KG1 (cell line): ENCODE results near the gene CCS.
A peak's percentile ranks its signal among the peaks of the same experiment; 100 is the strongest.
"Not testable (repeated sequence)": the region's sequence is repeated elsewhere in the genome, so short reads cannot be mapped to it uniquely, and the experiment has no call there.

ENCODE experiments used
- DNase-seq: peaks from one replicate; lab custom pipeline; 2025; lab: John Stamatoyannopoulos, UW

The CCS gene

DNA sequence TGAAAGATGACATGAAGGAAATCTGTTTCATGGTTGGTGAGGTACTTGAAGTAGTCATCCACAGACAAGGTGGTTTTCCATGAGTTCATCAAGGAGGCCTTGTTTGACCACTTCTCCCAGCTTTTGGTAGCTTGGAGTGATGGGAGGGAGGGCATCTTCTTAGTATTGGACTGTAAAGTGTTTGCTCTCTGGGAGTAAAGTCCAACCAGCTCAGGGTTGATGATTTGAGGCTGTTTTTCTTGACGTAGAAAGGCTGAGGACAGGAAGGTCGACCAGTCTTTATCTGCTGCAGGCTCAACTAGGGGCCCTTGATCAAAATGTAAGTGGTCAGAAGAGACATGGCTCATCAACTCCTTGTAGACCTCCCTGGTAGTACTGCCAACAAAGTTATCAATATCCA lies 1.8 kb upstream of the CCS start:
- DNase-seq, result no peak

DNA sequence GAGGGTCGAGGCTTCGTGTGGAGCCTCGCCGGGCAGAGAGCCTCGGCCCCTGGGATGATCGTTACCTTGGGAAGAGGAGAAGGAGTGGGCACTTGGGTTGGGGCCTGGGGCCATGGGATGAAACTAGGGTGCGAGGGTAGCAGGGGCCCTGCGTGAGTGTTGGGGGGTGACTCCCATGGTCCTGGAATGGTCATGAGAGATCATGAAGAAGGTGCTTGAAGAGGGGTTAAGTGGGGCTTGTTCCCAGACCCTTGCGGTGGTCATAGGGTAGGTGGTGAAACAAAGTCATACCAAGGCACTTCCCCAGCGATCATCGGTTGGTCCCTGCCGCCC lies 284 bp downstream of the CCS start:
- DNase-seq, result no peak

DNA sequence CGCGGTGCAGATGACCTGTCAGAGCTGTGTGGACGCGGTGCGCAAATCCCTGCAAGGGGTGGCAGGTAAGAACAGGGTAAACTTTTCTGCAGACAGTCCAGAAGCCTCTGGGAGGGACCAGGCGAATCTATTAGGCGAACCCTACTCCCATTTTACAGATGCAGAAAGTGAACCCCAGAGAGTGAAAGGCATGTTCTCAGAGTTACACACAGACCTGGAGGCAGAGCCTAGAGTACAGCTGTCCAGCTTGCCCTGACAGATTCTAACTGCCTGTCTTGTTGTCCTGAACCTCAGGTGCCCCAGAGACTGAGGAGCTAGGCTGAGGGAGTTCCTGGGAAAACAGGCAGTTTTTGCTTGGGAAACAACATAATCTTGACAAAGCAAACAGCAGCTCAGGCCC lies 665 bp downstream of the CCS start:
- DNase-seq, result no peak

DNA sequence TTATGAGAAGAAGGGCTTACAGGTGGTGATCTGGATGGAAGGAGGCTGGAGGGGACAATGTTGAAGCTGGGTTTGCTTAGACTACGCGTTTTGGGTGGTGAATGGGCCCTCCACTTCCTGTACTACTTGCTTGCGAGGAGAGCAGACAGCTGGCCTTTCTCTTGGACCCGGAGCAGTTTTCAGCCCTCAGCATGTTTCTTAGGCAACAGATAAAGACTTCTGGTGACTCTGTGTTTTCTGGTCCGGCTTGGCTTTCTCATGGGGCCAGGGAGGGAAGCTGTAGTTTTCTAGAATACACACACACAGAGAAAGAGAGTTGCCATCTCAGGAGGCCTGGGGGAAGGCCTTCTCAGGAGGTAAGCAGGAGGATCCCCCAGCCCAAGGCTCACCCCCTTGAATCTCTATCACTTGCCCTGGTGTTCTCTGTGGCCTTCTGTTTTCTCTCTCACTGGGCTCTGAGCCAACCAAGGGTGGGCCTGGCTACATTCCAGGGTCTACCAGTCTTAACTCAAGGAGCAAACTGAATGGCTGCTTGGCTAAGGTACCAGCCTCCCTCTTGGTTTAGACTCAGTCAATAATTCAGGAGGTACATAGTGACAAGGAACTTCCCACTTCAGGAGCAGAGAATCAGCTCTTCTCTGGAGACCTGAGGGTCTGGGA lies 2.4 kb downstream of the CCS start:
- no peak for DNase-seq

GRCh38 chr11:66598993-66599392 lies 6.0 kb downstream of the CCS start:
- no peak for DNase-seq

DNA sequence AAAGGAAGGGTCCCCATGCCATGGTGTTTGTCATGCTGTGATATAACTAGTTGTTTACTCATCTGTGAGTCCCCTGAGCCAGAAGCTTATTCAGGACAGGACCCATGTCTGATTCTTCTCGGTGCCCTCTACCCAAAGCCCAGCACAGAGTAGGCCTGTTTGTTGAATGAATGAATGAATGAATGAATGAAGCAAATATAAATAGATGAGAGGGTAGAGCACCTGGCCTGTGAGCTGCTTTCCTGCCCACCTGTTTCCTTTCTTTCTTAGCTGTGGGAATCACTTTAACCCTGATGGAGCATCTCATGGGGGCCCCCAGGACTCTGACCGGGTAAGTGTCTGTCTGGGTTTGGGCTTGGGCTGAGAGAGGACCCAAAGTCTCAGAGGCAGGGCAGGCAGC lies 7.2 kb downstream of the CCS start:
- DNase-seq, result no peak

DNA sequence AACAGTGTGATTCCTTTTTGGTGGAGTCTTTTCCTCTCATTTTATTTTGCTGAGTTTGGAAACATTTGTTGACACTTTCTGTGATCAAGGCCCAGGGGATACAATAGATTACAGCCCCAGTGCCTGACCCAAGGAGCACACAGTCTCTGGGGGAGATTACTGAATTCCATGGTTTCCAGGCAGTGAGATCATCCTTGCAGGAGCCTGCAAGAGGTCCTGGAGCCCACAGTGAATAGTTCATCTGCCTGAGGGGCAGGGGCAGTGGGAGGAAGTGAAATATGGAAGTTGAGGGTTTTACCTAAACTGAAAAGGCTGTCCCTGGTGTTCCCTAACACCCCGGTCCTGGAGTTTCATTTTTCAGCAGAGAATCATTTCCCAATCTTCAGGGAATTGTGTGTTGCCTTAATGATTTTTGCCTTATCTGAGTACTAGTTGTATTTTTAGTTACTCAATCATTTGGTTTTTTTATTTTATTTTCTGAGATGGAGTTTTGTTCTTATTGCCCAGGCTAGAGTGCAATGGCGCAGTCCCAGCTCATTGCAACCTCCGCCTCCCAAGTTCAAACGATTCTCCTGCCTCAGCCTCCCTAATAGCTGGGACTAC lies 7.7 kb downstream of the CCS start:
- no peak for DNase-seq

- DNase-seq, result no peak
Measured at GRCh38 chr11:66603072-66603471, 10.1 kb downstream of the CCS start.

DNA sequence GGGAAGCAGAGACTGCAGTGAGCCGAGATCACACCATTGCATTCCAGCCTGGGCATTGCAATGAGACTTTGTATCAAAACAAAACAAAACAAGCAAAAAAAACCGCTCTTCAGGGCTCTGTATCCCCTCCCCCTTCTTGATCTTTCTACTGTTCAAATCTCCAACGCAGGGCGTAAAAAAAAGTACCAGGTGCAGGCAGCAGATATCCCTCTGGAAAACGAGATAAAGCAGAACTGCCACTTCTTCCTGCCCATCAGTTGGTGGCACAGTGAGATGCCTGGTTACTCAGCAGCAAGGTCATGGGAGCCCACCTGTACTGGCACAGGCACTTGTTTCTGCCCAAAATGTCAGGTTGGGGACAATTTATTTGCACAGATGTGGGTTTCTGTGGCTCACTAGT lies 11.2 kb downstream of the CCS start:
- DNase-seq, result no peak

DNA sequence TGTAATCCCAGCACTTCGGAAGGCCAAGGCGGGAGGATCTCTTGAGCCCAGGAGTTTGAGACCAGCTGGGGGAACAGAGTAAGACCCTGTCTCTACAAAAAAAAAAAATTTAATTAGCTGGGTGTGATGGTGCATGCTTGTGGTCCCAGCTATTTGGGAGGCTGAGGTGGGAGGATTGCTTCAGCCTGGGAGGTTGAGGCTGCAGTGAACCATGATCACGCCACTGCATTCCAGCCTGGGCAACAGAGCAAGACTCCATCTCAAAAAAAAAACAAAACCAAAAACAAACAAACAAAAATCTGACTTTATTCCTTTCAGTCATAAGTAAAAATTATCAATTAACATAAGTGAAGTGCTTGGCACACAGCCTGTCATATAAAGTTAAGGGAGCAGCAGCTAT lies 13.6 kb downstream of the CCS start:
- not testable (repeated sequence) for DNase-seq

GRCh38 chr11:66607126-66607834 lies 14.3 kb downstream of the CCS start:
- DNase-seq, result no peak

DNA sequence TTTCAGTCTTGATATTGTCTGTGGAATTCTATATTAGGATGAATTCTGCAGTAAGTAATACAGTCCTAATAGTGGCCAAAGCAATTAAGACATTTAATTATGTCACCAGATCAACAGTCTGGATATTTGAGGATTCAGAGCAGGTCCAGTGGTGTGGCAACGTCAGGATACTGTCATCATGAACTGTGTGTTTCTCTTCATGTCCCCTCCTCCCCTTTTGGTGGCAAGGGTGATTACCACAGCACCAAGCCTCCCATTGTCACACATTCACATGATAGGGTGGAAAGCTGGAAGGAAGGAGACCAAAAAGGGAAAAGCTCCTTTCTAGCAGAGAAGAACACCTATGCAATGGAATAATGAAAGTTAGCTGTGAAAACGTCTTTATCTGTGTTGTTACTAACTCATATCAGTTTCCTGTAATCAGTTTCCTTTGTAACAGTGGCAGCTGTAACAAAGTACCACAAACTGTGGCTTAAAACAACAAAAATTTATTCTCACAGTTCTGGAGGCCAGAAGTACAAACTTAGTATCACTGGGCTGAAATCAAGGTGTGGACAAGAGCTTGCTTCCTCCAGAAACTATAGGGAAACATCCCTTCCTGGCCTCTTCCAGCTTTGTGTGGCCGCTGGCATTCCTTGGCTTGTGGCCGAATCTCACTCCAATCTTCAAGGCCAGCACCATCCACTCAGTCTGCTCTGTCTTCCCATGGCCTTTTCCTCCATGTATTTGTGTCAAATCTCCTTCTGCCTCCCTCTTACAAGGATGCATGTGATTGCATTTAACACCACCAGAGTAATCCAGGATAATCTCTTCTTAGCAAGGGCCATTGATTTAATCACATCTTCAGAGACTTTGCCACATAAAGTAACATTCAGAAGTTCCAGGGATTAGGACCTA lies 17.0 kb downstream of the CCS start:
- DNase-seq, result no peak

GRCh38 chr11:66612458-66612857 lies 19.5 kb downstream of the CCS start:
- no peak for DNase-seq

DNA sequence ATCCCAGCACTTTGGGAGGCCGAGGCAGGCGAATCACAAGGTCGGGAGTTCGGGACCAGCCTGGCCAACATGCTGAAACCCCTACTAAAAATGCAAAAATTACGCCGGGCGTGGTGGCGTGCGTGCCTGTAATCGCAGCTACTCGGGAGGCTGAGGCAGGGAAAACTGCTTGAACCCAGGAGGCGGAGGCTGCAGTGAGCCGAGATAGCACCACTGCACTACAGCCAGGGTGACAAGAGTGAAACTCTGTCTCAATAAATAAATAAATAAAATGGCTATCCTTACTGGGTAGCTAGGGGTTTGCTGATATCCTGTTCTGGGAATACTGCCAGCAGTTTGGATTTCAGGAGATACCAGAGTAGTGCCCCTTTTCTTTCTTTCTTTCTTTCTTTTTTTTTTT lies 21.1 kb downstream of the CCS start:
- DNase-seq, result no peak

DNA sequence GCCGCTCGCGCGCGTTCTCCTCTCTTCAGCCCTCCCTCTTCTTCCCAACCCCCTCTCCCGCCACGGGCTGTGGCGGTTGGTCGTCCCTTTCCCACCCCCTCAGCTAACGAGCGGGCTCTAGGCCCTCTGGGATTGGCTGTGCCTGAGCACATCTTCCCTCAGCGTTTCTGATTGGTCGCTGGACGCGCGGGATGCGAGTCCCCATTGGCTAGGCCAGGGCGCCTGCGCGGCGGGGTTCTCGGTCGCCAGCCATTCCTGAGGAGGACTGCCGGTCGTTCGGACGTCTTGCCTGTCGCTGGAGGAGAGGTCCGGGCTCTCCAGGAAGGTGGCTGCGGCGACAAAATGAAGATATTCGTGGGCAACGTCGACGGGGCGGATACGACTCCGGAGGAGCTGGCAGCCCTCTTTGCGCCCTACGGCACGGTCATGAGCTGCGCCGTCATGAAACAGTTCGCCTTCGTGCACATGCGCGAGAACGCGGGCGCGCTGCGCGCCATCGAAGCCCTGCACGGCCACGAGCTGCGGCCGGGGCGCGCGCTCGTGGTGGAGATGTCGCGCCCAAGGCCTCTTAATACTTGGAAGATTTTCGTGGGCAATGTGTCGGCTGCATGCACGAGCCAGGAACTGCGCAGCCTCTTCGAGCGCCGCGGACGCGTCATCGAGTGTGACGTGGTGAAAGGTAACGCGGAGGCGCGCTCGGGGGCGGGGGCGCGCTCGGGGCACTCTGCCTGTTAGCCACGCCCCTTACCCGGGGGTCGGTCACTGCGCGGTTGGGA lies 23.6 kb downstream of the CCS start, which contains the start of gene RBM14:
RBM14 (plus strand) TSS at position 252 of the 776 bp plus-strand sequence; CDS start at position 343, 91 bp downstream.
- peak; percentile 99 for DNase-seq

DNA sequence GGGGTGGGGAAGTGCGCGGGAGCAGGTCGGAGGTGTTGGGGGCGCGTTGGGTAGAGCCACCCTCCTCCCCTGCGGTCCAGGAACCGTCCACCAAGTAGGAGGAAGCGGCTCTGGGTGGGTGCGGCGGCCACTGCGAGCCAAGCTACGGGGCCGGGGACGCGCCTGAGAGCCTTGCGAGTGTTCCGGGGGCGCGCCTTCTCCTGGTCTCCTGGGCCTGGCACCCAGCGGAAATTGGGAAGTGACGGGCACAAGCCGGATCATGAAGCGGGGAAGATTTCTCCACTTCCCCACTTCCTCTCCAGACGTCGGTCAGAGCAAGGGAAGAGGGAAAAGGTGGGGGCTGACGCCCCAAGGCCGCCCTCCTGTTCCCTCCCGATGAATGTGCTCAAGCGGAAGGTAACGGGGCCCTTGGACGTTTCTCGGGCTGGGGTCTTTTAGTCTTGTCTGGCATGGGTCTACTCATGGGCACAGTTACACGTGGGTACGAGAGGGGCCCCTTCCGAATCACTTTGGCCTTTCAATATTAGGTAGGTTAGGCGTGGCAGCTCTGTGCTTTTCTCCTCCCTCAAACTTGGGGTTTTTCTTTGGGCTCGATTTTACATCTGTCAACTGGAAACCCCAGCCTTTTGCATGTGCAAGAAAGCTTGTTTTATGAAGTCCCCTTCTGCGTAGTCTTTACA lies 24.3 kb downstream of the CCS start:
- no peak for DNase-seq

DNA sequence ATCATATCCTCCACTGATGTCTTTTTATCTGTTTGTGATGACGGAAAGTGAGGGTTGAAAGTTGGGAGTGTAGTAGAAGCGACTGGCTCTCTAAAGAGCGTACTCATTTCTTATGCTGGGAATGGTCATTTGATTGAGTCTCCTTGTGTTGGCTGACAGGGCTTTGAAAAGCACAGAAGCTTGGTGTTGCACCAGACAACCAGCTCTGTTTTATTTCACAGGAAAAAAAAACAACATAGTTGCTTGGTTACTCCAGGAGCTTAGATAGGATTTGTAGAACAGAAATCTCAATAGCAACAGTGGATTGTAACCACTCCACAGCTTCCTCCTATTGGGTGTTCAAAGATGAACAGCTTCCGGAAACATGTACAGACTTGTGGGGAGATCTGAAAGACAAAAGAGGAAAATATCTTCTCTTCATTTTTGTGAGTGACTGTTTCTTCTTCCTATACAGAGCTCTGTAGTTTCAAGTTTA lies 26.1 kb downstream of the CCS start:
- no peak for DNase-seq

DNA sequence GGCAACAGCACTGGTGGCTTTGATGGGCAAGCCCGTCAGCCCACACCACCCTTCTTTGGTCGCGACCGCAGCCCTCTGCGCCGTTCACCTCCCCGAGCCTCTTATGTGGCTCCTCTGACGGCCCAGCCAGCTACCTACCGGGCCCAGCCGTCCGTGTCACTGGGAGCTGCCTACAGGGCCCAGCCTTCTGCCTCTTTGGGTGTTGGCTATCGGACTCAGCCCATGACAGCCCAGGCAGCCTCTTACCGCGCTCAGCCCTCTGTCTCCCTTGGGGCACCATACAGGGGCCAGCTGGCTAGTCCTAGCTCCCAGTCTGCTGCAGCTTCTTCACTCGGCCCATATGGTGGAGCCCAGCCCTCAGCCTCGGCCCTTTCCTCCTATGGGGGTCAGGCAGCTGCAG lies 31.5 kb downstream of the CCS start:
- no peak for DNase-seq

- no peak for DNase-seq
Measured at GRCh38 chr11:66625041-66625751, 32.2 kb downstream of the CCS start.

- DNase-seq, result no peak
Measured at GRCh38 chr11:66625752-66626149, 32.8 kb downstream of the CCS start.
